Measurements from ENCODE around the gene ITPR1.

GRCh38 chr3:4491855-4492207 lies 1.3 kb upstream of the ITPR1 start:
- TF ChIP-seq CTCF (conservative IDR thresholded peaks at IDR 0.05 in 1 of 2, IDR thresholded peaks at IDR 0.05 in 1 of 2; ENCODE audit: extremely low read depth in 1 of 2, insufficient read depth in 1 of 2, low read depth in 1 of 2, low read length in 2 of 2) = no peak
- no peak for TF ChIP-seq EZH2 (IDR thresholded peaks at IDR 0.05; ENCODE audit: borderline replicate concordance, low read length)
